ENCODE measurements around the gene FYCO1. TPM values are rescaled to one million over a fixed set of nuclear protein-coding genes. Genes with fewer than 3 reads are reported as not detected.

FYCO1 gene
- total and polyA plus RNA-seq, 10 of the 15 experiments (the other 5 are each of a cell fraction or from before 2014, with no cell fraction given), result 1.5 to 8.4 (median 6.5) TPM

- TF ChIP-seq, protein P1, sequence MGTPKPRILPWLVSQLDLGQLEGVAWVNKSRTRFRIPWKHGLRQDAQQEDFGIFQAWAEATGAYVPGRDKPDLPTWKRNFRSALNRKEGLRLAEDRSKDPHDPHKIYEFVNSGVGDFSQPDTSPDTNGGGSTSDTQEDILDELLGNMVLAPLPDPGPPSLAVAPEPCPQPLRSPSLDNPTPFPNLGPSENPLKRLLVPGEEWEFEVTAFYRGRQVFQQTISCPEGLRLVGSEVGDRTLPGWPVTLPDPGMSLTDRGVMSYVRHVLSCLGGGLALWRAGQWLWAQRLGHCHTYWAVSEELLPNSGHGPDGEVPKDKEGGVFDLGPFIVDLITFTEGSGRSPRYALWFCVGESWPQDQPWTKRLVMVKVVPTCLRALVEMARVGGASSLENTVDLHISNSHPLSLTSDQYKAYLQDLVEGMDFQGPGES (IDR thresholded peaks at IDR 0.05), result no peak
- TF ChIP-seq NFYB (IDR thresholded peaks at IDR 0.05; ENCODE audit: insufficient read depth, low read depth, low read length) (no peak), CBFB (IDR thresholded peaks at IDR 0.05; ENCODE audit: low read depth) (0 out of 2 replicates have a peak, but pooled peaks have one; percentile 31), DPF2 (IDR thresholded peaks at IDR 0.05) (peak; percentile 38; the same call in 1 of the 2 replicates), BCLAF1 (IDR thresholded peaks at IDR 0.05) (no peak), ZNF274 (IDR thresholded peaks at IDR 0.05; ENCODE audit: insufficient read depth, insufficient read length) (no peak), NFXL1 (IDR thresholded peaks at IDR 0.05; ENCODE audit: borderline replicate concordance) (no peak), SPI1 (IDR thresholded peaks at IDR 0.05; ENCODE audit: borderline replicate concordance, insufficient read depth, low read depth, low read length) (peak; percentile 95), HDGF (IDR thresholded peaks at IDR 0.05) (peak; percentile 24; the same call in 1 of the 2 replicates), ZNF622 (IDR thresholded peaks at IDR 0.05) (no peak), SMAD5 (IDR thresholded peaks at IDR 0.05; ENCODE audit: low read depth) (no peak), NFYA (IDR thresholded peaks at IDR 0.05; ENCODE audit: borderline replicate concordance, low read depth, low read length) (no peak), ATF7 (IDR thresholded peaks at IDR 0.05; ENCODE audit: low read depth) (no peak), ZZZ3 (IDR thresholded peaks at IDR 0.05; ENCODE audit: control insufficient read depth, insufficient read length, low read depth) (no peak), WRNIP1 (IDR thresholded peaks at IDR 0.05; ENCODE audit: borderline replicate concordance, low read depth, low read length) (no peak), HCFC1 (IDR thresholded peaks at IDR 0.05; ENCODE audit: low read length) (no peak), POLR2AphosphoS5 (IDR thresholded peaks at IDR 0.05; ENCODE audit: low read length) (no peak)
- TF ChIP-seq, protein P2, sequence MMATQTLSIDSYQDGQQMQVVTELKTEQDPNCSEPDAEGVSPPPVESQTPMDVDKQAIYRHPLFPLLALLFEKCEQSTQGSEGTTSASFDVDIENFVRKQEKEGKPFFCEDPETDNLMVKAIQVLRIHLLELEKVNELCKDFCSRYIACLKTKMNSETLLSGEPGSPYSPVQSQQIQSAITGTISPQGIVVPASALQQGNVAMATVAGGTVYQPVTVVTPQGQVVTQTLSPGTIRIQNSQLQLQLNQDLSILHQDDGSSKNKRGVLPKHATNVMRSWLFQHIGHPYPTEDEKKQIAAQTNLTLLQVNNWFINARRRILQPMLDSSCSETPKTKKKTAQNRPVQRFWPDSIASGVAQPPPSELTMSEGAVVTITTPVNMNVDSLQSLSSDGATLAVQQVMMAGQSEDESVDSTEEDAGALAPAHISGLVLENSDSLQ (IDR thresholded peaks at IDR 0.05), result no peak
- TF ChIP-seq, protein P3, sequence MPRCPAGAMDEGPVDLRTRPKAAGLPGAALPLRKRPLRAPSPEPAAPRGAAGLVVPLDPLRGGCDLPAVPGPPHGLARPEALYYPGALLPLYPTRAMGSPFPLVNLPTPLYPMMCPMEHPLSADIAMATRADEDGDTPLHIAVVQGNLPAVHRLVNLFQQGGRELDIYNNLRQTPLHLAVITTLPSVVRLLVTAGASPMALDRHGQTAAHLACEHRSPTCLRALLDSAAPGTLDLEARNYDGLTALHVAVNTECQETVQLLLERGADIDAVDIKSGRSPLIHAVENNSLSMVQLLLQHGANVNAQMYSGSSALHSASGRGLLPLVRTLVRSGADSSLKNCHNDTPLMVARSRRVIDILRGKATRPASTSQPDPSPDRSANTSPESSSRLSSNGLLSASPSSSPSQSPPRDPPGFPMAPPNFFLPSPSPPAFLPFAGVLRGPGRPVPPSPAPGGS (IDR thresholded peaks at IDR 0.05; ENCODE audit: borderline replicate concordance, insufficient read depth, low read depth, low read length, poor library complexity, severe bottlenecking), result no peak
- TF ChIP-seq, protein P4, sequence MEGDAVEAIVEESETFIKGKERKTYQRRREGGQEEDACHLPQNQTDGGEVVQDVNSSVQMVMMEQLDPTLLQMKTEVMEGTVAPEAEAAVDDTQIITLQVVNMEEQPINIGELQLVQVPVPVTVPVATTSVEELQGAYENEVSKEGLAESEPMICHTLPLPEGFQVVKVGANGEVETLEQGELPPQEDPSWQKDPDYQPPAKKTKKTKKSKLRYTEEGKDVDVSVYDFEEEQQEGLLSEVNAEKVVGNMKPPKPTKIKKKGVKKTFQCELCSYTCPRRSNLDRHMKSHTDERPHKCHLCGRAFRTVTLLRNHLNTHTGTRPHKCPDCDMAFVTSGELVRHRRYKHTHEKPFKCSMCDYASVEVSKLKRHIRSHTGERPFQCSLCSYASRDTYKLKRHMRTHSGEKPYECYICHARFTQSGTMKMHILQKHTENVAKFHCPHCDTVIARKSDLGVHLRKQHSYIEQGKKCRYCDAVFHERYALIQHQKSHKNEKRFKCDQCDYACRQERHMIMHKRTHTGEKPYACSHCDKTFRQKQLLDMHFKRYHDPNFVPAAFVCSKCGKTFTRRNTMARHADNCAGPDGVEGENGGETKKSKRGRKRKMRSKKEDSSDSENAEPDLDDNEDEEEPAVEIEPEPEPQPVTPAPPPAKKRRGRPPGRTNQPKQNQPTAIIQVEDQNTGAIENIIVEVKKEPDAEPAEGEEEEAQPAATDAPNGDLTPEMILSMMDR (IDR thresholded peaks at IDR 0.05 in 2 of 3, conservative IDR thresholded peaks at IDR 0.05 in 1 of 3; ENCODE audit: control insufficient read depth in 2 of 3, extremely low read depth in 1 of 3, insufficient read depth in 1 of 3, low read depth in 3 of 3, low read length in 3 of 3), result no peak
Observed at GRCh38 chr3:45972534-45973402, 22.9 kb downstream of the FYCO1 start (continued).

Data from GM12878 (cell line).